WTC11 (cell line): ENCODE measurements around the gene ABCC4. TPM values are rescaled to one million over a fixed set of nuclear protein-coding genes. Genes with fewer than 3 reads are reported as not detected.

ENCODE experiments used
- ATAC-seq: fragments of 200-7000 bp; cut with Tn5 transposase; 2 replicates; pipeline ENCODE4 v1.10.0; 2021; ENCODE audit warnings: mild to moderate bottlenecking, moderate library complexity
- CTCF ChIA-PET: fragments of 300-600 bp; sonication (Branson Sonifier 250); formaldehyde crosslinking; loops from one replicate; lab custom pipeline; 2021; ENCODE audit warnings: antibody characterized with exemption; lab: Charles Lee
- POLR2A ChIA-PET: fragments of 350-600 bp; sonication (Branson Sonifier 250); formaldehyde crosslinking; loops from one replicate; lab custom pipeline; 2021; ENCODE audit warnings: antibody characterized with exemption; lab: Charles Lee
- DNase-seq: peaks from one replicate; pipeline ENCODE4 v3.0.0; 2021; ENCODE audit warnings: low spot score
- H3K27ac Mint-ChIP-seq: 2 replicates; pipeline ENCODE4 v1.8.0; 2021; ENCODE audit warnings: mixed read lengths
- H3K27me3 Mint-ChIP-seq: 2 replicates; pipeline ENCODE4 v1.8.0; 2021; ENCODE audit warnings: low read depth, mild to moderate bottlenecking, moderate library complexity, mixed read lengths
- H3K36me3 Mint-ChIP-seq: 2 replicates; pipeline ENCODE4 v1.8.0; 2021; ENCODE audit warnings: mixed read lengths
- H3K4me1 Mint-ChIP-seq: 2 replicates; pipeline ENCODE4 v1.8.0; 2022; ENCODE audit warnings: mixed read lengths
- H3K4me3 Mint-ChIP-seq: 2 replicates; pipeline ENCODE4 v1.8.0; 2021; ENCODE audit warnings: mild to moderate bottlenecking, moderate library complexity, mixed read lengths
- H3K9me3 Mint-ChIP-seq: 2 replicates; pipeline ENCODE4 v1.8.0; 2021; ENCODE audit warnings: mixed read lengths
- ATF6 ChIP-seq: sonication (generic); formaldehyde crosslinking; IDR thresholded peaks from 2 replicates; pipeline ENCODE4 v1.8.1; 2023; ENCODE audit warnings: mild to moderate bottlenecking, missing genetic modification reagents
- CBFB ChIP-seq: sonication (generic); formaldehyde crosslinking; IDR thresholded peaks from 2 replicates; pipeline ENCODE4 v1.8.1; 2022; ENCODE audit warnings: mild to moderate bottlenecking, low read depth, missing genetic modification reagents
- CREM ChIP-seq: sonication (generic); formaldehyde crosslinking; IDR thresholded peaks from 2 replicates; pipeline ENCODE4 v1.8.1; 2022; ENCODE audit warnings: mild to moderate bottlenecking, missing genetic modification reagents, moderate library complexity
- IRF2 ChIP-seq: sonication (generic); formaldehyde crosslinking; IDR thresholded peaks from 2 replicates; pipeline ENCODE4 v1.8.0; 2022; ENCODE audit warnings: low read depth, missing genetic modification reagents, borderline replicate concordance
- JAZF1 ChIP-seq: fragments of 250-450 bp; sonication (Bioruptor Pico); IDR thresholded peaks from 2 replicates; pipeline ENCODE4 v1.9.0; 2021; ENCODE audit warnings: moderate library complexity, mild to moderate bottlenecking, inconsistent platforms
- MLX ChIP-seq: sonication (generic); formaldehyde crosslinking; IDR thresholded peaks from 2 replicates; pipeline ENCODE4 v1.8.1; 2023; ENCODE audit warnings: mild to moderate bottlenecking, missing genetic modification reagents, moderate library complexity
- NFATC4 ChIP-seq: fragments of 250-450 bp; sonication (Bioruptor Pico); IDR thresholded peaks from 2 replicates; pipeline ENCODE4 v1.9.0; 2021; ENCODE audit warnings: mild to moderate bottlenecking
- NR3C1 ChIP-seq: sonication (generic); formaldehyde crosslinking; conservative IDR thresholded peaks from 2 replicates; pipeline ENCODE4 v1.8.1; 2023; ENCODE audit warnings: low read depth, mild to moderate bottlenecking, missing genetic modification reagents
- PREB ChIP-seq: sonication (generic); formaldehyde crosslinking; IDR thresholded peaks from 2 replicates; pipeline ENCODE4 v1.8.1; 2022; ENCODE audit warnings: mild to moderate bottlenecking, missing genetic modification reagents, moderate library complexity, borderline replicate concordance
- RORB ChIP-seq: fragments of 250-450 bp; sonication (Bioruptor Pico); IDR thresholded peaks from 2 replicates; pipeline ENCODE4 v1.9.0; 2021; ENCODE audit warnings: mild to moderate bottlenecking
- ZNF263 ChIP-seq: sonication (generic); formaldehyde crosslinking; IDR thresholded peaks from 2 replicates; pipeline ENCODE4 v1.8.1; 2022; ENCODE audit warnings: low read depth, mild to moderate bottlenecking, moderate library complexity, missing genetic modification reagents
- ZSCAN18 ChIP-seq: fragments of 250-450 bp; sonication (Bioruptor Pico); IDR thresholded peaks from 2 replicates; pipeline ENCODE4 v2.1.2; 2022; ENCODE audit warnings: mild to moderate bottlenecking, moderate library complexity
- total RNA-seq: library from RNA; stranded (reverse); gene quantifications from 3 replicates; pipeline ENCODE4 v1.2.3, GENCODE V29; 2021
- TF ChIP-seq, protein P1 (sequence below): sonication (generic); formaldehyde crosslinking; IDR thresholded peaks from 2 replicates; pipeline ENCODE4 v1.8.0; 2023; ENCODE audit warnings: missing genetic modification reagents
- TF ChIP-seq, protein P2 (sequence below): sonication (generic); formaldehyde crosslinking; IDR thresholded peaks from 2 replicates; pipeline ENCODE4 v1.8.1; 2023; ENCODE audit warnings: mild to moderate bottlenecking, missing genetic modification reagents
- TF ChIP-seq, protein P3 (sequence below): sonication (generic); formaldehyde crosslinking; IDR thresholded peaks from 2 replicates; pipeline ENCODE4 v1.8.0; 2022; ENCODE audit warnings: missing genetic modification reagents
- TF ChIP-seq, protein P4 (sequence below): sonication (generic); formaldehyde crosslinking; IDR thresholded peaks from 2 replicates; pipeline ENCODE4 v1.8.0; 2022; ENCODE audit warnings: mild to moderate bottlenecking, missing genetic modification reagents
- TF ChIP-seq, protein P5 (sequence below): fragments of 200-600 bp; IDR thresholded peaks from 2 replicates; pipeline ENCODE4 v1.8.0; 2022; ENCODE audit warnings: antibody characterized with exemption

Gene ABCC4
- total RNA-seq, 1 experiment from 2014 or later: 7.2 TPM

- TF ChIP-seq, protein P1, sequence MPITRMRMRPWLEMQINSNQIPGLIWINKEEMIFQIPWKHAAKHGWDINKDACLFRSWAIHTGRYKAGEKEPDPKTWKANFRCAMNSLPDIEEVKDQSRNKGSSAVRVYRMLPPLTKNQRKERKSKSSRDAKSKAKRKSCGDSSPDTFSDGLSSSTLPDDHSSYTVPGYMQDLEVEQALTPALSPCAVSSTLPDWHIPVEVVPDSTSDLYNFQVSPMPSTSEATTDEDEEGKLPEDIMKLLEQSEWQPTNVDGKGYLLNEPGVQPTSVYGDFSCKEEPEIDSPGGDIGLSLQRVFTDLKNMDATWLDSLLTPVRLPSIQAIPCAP: no peak
- TF ChIP-seq JAZF1 (no peak), ATF6 (CRISPR knock-in tag) (no peak)
- TF ChIP-seq, protein P2, sequence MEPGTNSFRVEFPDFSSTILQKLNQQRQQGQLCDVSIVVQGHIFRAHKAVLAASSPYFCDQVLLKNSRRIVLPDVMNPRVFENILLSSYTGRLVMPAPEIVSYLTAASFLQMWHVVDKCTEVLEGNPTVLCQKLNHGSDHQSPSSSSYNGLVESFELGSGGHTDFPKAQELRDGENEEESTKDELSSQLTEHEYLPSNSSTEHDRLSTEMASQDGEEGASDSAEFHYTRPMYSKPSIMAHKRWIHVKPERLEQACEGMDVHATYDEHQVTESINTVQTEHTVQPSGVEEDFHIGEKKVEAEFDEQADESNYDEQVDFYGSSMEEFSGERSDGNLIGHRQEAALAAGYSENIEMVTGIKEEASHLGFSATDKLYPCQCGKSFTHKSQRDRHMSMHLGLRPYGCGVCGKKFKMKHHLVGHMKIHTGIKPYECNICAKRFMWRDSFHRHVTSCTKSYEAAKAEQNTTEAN: no peak
- TF ChIP-seq, protein P3, sequence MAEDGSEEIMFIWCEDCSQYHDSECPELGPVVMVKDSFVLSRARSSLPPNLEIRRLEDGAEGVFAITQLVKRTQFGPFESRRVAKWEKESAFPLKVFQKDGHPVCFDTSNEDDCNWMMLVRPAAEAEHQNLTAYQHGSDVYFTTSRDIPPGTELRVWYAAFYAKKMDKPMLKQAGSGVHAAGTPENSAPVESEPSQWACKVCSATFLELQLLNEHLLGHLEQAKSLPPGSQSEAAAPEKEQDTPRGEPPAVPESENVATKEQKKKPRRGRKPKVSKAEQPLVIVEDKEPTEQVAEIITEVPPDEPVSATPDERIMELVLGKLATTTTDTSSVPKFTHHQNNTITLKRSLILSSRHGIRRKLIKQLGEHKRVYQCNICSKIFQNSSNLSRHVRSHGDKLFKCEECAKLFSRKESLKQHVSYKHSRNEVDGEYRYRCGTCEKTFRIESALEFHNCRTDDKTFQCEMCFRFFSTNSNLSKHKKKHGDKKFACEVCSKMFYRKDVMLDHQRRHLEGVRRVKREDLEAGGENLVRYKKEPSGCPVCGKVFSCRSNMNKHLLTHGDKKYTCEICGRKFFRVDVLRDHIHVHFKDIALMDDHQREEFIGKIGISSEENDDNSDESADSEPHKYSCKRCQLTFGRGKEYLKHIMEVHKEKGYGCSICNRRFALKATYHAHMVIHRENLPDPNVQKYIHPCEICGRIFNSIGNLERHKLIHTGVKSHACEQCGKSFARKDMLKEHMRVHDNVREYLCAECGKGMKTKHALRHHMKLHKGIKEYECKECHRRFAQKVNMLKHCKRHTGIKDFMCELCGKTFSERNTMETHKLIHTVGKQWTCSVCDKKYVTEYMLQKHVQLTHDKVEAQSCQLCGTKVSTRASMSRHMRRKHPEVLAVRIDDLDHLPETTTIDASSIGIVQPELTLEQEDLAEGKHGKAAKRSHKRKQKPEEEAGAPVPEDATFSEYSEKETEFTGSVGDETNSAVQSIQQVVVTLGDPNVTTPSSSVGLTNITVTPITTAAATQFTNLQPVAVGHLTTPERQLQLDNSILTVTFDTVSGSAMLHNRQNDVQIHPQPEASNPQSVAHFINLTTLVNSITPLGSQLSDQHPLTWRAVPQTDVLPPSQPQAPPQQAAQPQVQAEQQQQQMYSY (CRISPR knock-in tag): no peak
Measured at GRCh38 chr13:95338905-95339304, 37.7 kb upstream of the ABCC4 start (continued).

GRCh38 chr13:95337597-95337996, 36.3 kb upstream of the ABCC4 start:
- Mint-ChIP-seq H3K9me3 (no peaks in the 10 kb centered on the region), H3K4me3 (no peak overlapping the region), H3K27me3 (no peaks in the 10 kb centered on the region)
- ATAC-seq: no peak
- POLR2A ChIA-PET: no interaction called here
- no peak for TF ChIP-seq NR3C1
- TF ChIP-seq CREM (CRISPR knock-in tag): no peak
- TF ChIP-seq, protein P1: no peak
- TF ChIP-seq, protein P4, sequence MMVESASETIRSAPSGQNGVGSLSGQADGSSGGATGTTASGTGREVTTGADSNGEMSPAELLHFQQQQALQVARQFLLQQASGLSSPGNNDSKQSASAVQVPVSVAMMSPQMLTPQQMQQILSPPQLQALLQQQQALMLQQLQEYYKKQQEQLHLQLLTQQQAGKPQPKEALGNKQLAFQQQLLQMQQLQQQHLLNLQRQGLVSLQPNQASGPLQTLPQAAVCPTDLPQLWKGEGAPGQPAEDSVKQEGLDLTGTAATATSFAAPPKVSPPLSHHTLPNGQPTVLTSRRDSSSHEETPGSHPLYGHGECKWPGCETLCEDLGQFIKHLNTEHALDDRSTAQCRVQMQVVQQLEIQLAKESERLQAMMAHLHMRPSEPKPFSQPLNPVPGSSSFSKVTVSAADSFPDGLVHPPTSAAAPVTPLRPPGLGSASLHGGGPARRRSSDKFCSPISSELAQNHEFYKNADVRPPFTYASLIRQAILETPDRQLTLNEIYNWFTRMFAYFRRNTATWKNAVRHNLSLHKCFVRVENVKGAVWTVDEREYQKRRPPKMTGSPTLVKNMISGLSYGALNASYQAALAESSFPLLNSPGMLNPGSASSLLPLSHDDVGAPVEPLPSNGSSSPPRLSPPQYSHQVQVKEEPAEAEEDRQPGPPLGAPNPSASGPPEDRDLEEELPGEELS (CRISPR knock-in tag): no peak
- TF ChIP-seq, all 79 proteins: peak for 0
- H3K27ac Mint-ChIP-seq: no peak overlapping the region
- CTCF ChIA-PET: interaction anchor here (1.0 kb wide), 1 partner anchor 67 kb away, joined by 4 read pairs; no protein-coding TSS in a partner anchor
- H3K36me3 Mint-ChIP-seq: no peaks in the 10 kb centered on the region
- H3K4me1 Mint-ChIP-seq: no peaks in the 10 kb centered on the region
- DNase-seq: no peak

DNA sequence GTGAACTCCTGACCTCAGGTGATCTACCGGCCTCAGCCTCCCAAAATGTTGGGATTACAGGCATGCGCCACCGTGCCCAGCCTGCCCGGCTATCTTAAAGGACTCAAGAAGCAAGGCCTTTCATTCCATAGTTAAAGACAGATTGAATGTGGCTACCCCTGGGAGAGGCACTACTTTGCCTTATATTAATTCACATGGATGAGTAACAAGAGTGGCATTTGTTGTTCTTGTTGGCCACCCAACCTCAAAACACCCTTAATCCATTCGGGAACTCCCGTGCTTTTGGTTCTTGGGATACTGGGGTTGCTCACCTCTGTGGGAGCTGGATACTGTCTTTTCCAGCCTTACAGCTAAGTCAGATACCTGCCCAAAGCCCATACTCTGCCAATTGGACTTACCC, 34.4 kb upstream of the ABCC4 start:
- no peak for DNase-seq
- ChIA-PET CTCF (interaction anchor here (1.2 kb wide), 1 partner anchor 45 kb away, joined by 3 read pairs; no protein-coding TSS in a partner anchor), POLR2A (no interaction called here)
- Mint-ChIP-seq H3K4me3 (no peak overlapping the region), H3K27ac (no peak overlapping the region), H3K4me1 (no peaks in the 10 kb centered on the region), H3K36me3 (no peaks in the 10 kb centered on the region), H3K9me3 (no peaks in the 10 kb centered on the region), H3K27me3 (no peaks in the 10 kb centered on the region)
- no peak for ATAC-seq
- TF ChIP-seq, protein P5, sequence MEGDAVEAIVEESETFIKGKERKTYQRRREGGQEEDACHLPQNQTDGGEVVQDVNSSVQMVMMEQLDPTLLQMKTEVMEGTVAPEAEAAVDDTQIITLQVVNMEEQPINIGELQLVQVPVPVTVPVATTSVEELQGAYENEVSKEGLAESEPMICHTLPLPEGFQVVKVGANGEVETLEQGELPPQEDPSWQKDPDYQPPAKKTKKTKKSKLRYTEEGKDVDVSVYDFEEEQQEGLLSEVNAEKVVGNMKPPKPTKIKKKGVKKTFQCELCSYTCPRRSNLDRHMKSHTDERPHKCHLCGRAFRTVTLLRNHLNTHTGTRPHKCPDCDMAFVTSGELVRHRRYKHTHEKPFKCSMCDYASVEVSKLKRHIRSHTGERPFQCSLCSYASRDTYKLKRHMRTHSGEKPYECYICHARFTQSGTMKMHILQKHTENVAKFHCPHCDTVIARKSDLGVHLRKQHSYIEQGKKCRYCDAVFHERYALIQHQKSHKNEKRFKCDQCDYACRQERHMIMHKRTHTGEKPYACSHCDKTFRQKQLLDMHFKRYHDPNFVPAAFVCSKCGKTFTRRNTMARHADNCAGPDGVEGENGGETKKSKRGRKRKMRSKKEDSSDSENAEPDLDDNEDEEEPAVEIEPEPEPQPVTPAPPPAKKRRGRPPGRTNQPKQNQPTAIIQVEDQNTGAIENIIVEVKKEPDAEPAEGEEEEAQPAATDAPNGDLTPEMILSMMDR: no peak
- no peak for TF ChIP-seq ZSCAN18 (CRISPR knock-in tag)
- TF ChIP-seq RORB (CRISPR knock-in tag): no peak
- no peak for TF ChIP-seq MLX (CRISPR knock-in tag)
- TF ChIP-seq CBFB (CRISPR knock-in tag): no peak
- no peak for TF ChIP-seq PREB (CRISPR knock-in tag)
- TF ChIP-seq ZNF263 (CRISPR knock-in tag): no peak
- no peak for TF ChIP-seq NFATC4 (CRISPR knock-in tag)
- TF ChIP-seq IRF2 (CRISPR knock-in tag): no peak
